Endothelial cell of umbilical vein (primary cell): ENCODE measurements around the gene INSRR. TPM values are rescaled to one million over a fixed set of nuclear protein-coding genes. Genes with fewer than 3 reads are reported as not detected.

Experiments used
- BruUV-seq: library from RNA; stranded (reverse); fragments of 400-500 nt; replicated peaks from 2 replicates; lab custom pipeline; 2021; lab: Mats Ljungman, UMichigan
- CTCF ChIA-PET: fragments of 300-600, 350-600 bp; sonication (Branson Sonifier 250); formaldehyde crosslinking; loops from one replicate; lab custom pipeline; 2021; ENCODE audit warnings: antibody characterized with exemption, inconsistent platforms; lab: Charles Lee
- POLR2A ChIA-PET: fragments of 300-600, 350-600 bp; sonication (Branson Sonifier 250); formaldehyde crosslinking; loops from one replicate; lab custom pipeline; 2021; ENCODE audit warnings: antibody characterized with exemption, inconsistent platforms; lab: Charles Lee
- DNase-seq: peaks from one replicate; pipeline ENCODE4 v3.0.0-alpha.2; 2011; ENCODE audit warnings: low read depth, low spot score
- FAIRE-seq: peaks from 2 replicates; lab custom pipeline; 2011; peaks lifted over from hg19 to GRCh38; lab: Jason Lieb, UNC
- H2AFZ ChIP-seq: 2 replicates; pipeline ENCODE4 v1.6.0; 2012; ENCODE audit warnings: low read depth, low read length, control low read depth, inconsistent platforms
- H3K27ac ChIP-seq: 2 replicates; pipeline ENCODE4 v1.5.1; 2011; ENCODE audit warnings: low read depth, mild to moderate bottlenecking, control low read depth, low read length, moderate library complexity; ENCODE audit not compliant: insufficient read depth
- H3K27me3 ChIP-seq, 2 experiments: 2 replicates each; pipeline versions ENCODE4 v1.6.0 to v1.6.1; 2011; ENCODE audit warnings: low read length in 2 of 2, mixed read lengths in 1 of 2; ENCODE audit not compliant: control insufficient read depth in 2 of 2, insufficient read depth in 2 of 2
- H3K36me3 ChIP-seq, 2 experiments: 2 replicates in 1 of 2; 3 replicates in 1 of 2; pipeline ENCODE4 v1.5.1; 2011; ENCODE audit warnings: low read length in 2 of 2, mild to moderate bottlenecking in 1 of 2, moderate library complexity in 1 of 2; ENCODE audit not compliant: control insufficient read depth in 2 of 2, insufficient read depth in 2 of 2; ENCODE audit errors: extremely low read depth in 1 of 2
- H3K4me1 ChIP-seq: 3 replicates; pipeline ENCODE4 v1.5.1; 2011; ENCODE audit warnings: mild to moderate bottlenecking, low read length; ENCODE audit not compliant: control insufficient read depth, insufficient read depth; ENCODE audit errors: extremely low read depth
- H3K4me2 ChIP-seq: 2 replicates; pipeline ENCODE4 v1.6.1; 2011; ENCODE audit warnings: low read length, control low read depth, mixed read lengths; ENCODE audit not compliant: insufficient read depth
- H3K4me3 ChIP-seq, 3 experiments: fragments of 200-600 bp in 1 of 3; sonication (generic), shearing (Covaris generic) in 1 of 3; replicated peaks in 1 of 3; 2 replicates each; pipeline ENCODE4 v1.5.1; 2011 to 2016; ENCODE audit warnings: control low read depth in 3 of 3, low read length in 3 of 3, mild to moderate bottlenecking in 2 of 3, inconsistent platforms in 1 of 3, low read depth in 1 of 3, moderate library complexity in 1 of 3; ENCODE audit not compliant: insufficient read depth in 1 of 3
- H3K79me2 ChIP-seq: 2 replicates; pipeline ENCODE4 v1.6.0; 2012; ENCODE audit warnings: low read length, inconsistent platforms; ENCODE audit not compliant: control insufficient read depth, insufficient read depth
- H3K9ac ChIP-seq: replicated peaks from 2 replicates; pipeline ENCODE3; 2011; ENCODE audit warnings: low read length, control low read depth; ENCODE audit not compliant: insufficient read depth; ENCODE audit errors: extremely low read depth
- H3K9me1 ChIP-seq: replicated peaks from 3 replicates; pipeline ENCODE4 v1.6.0; 2011; ENCODE audit warnings: mild to moderate bottlenecking, low read length; ENCODE audit not compliant: control insufficient read depth, insufficient read depth; ENCODE audit errors: extremely low read depth
- H3K9me3 ChIP-seq: replicated peaks from 2 replicates; pipeline ENCODE4 v1.5.1; 2012; ENCODE audit warnings: low read length, inconsistent platforms; ENCODE audit not compliant: control insufficient read depth, insufficient read depth
- H4K20me1 ChIP-seq: replicated peaks from 2 replicates; pipeline ENCODE3; 2011; ENCODE audit warnings: mild to moderate bottlenecking, low read length; ENCODE audit not compliant: control insufficient read depth, insufficient read depth; ENCODE audit errors: extremely low read depth
- CTCF ChIP-seq, 2 donors: IDR thresholded peaks; 1 replicate in 1 of 2; 2 replicates in 1 of 2; pipeline ENCODE4 v1.5.1; 2011; ENCODE audit warnings: low read length in 2 of 2, mild to moderate bottlenecking in 2 of 2, moderate library complexity in 2 of 2, control low read depth in 1 of 2, inconsistent platforms in 1 of 2, low read depth in 1 of 2; ENCODE audit not compliant: insufficient read depth in 1 of 2; ENCODE audit errors: extremely low read depth in 1 of 2
- FOS ChIP-seq: IDR thresholded peaks from 2 replicates; pipeline ENCODE4 v1.6.1; 2011; ENCODE audit warnings: mild to moderate bottlenecking, low read length, moderate library complexity, borderline replicate concordance; ENCODE audit not compliant: insufficient read depth
- GATA2 ChIP-seq: IDR thresholded peaks from 2 replicates; pipeline ENCODE4 v1.7.0; 2011; ENCODE audit warnings: low read depth, mild to moderate bottlenecking, moderate library complexity, mixed read lengths, low read length; ENCODE audit not compliant: insufficient read length, insufficient read depth
- MAX ChIP-seq: IDR thresholded peaks from 2 replicates; pipeline ENCODE4 v1.6.1; 2011; ENCODE audit not compliant: insufficient read depth, insufficient read length
- MYC ChIP-seq: IDR thresholded peaks from one replicate; pipeline ENCODE4 v1.6.1; 2011; ENCODE audit warnings: mild to moderate bottlenecking, low read depth, low read length
- POLR2A ChIP-seq: IDR thresholded peaks from 2 replicates; pipeline ENCODE4 v1.6.1; 2012; ENCODE audit warnings: low read depth, mild to moderate bottlenecking, control low read depth, low read length
- POLR2AphosphoS5 ChIP-seq: IDR thresholded peaks from 2 replicates; pipeline ENCODE4 v1.6.1; 2012; ENCODE audit warnings: low read depth, mild to moderate bottlenecking, control low read depth, low read length, moderate library complexity; ENCODE audit not compliant: insufficient read depth
- dilution Hi-C: fragments of 300-500 bp; cut with MboI; formaldehyde crosslinking; loops from one replicate; pipeline ENCODE4 v1.15.0; 2019; ENCODE audit warnings: low sequenced_read_pairs; ENCODE audit not compliant: extremely low pct_ligation_motif_present
- intact Hi-C: fragments of 100-400 bp; cut with micrococcal nuclease; formaldehyde crosslinking; loops from one replicate; pipeline ENCODE4 v1.10.0; 2022
- polyA plus RNA-seq, 4 experiments: library from polyadenylated mRNA; depleted of rRNA in 3 of 4; stranded (reverse) in 3 of 4; unstranded in 1 of 4; fragments of >200 nt; gene quantifications; 2 replicates each; pipeline versions ENCODE4 v1.2.1 to v1.2.3, GENCODE V29; 2011 to 2012; ENCODE audit warnings: missing spikeins in 1 of 4
- total RNA-seq: library from RNA; stranded (reverse); gene quantifications from 2 replicates; pipeline ENCODE4 v1.2.3, GENCODE V29; 2021

The INSRR gene
- total and polyA plus RNA-seq, 2 donors (not counting 3 experiments of a cell fraction or from before 2014, with no cell fraction given), result not detected

GRCh38 chr1:156906206-156906906 lies 47.4 kb upstream of the INSRR start:
- no peak for DNase-seq
- Histone ChIP-seq H3K9me3 (no peaks in the 10 kb centered on the region), H3K27ac (peak overlapping the region; percentile 76), H3K9me1 (no peaks in the 10 kb centered on the region), H2AFZ (no peak overlapping the region), H3K4me3 (no peak overlapping the region), H3K27me3 (no peaks in the 10 kb centered on the region), H4K20me1 (no peaks in the 10 kb centered on the region), H3K36me3 (peaks cover 19 to 48% of the 10 kb centered on the region in 2 experiments), H3K79me2 (peaks cover 79% of the 10 kb centered on the region), H3K9ac (no peak overlapping the region), H3K4me1 (peaks cover 57% of the 10 kb centered on the region), H3K4me2 (no peak overlapping the region)
- no peak for TF ChIP-seq POLR2A
- TF ChIP-seq MYC, result no peak
- no peak for TF ChIP-seq FOS
- no peak for TF ChIP-seq GATA2
- TF ChIP-seq CTCF (IDR thresholded peaks at IDR 0.05; ENCODE audit: extremely low read depth in 1 of 2, insufficient read depth in 1 of 2, low read depth in 1 of 2, low read length in 2 of 2), result no peak
- TF ChIP-seq POLR2AphosphoS5, result no peak
- TF ChIP-seq MAX, result no peak
- ChIA-PET POLR2A (no interaction called here), CTCF (no interaction called here)
- FAIRE-seq, result no peak
- intact Hi-C loops (no loop called here), dilution Hi-C loops (no loop called here)
- BruUV-seq, result no TSS peak
